D341Med (cell line): ENCODE data around the gene ID3.
"Not testable (repeated sequence)": the region's sequence is repeated elsewhere in the genome, so short reads cannot be mapped to it uniquely, and the experiment has no call there.

Experiments used
- DNase-seq: peaks from one replicate; pipeline ENCODE4 v3.0.0; 2012; ENCODE audit warnings: low spot score

ID3 gene

GRCh38 chr1:23588749-23589548 lies 29.6 kb upstream of the ID3 start:
- no peak for DNase-seq

GRCh38 chr1:23585321-23586022 lies 26.2 kb upstream of the ID3 start:
- no peak for DNase-seq

- DNase-seq: not testable (repeated sequence)
These were observed 24.4 kb upstream of the ID3 start for GRCh38 chr1:23583727-23584126.

- no peak for DNase-seq
These were observed 23.5 kb upstream of the ID3 start for GRCh38 chr1:23582820-23583219.

GRCh38 chr1:23581219-23581618 lies 21.9 kb upstream of the ID3 start:
- DNase-seq: no peak

GRCh38 chr1:23578997-23579363 lies 19.7 kb upstream of the ID3 start:
- DNase-seq: no peak

- no peak for DNase-seq
These were observed 19.2 kb upstream of the ID3 start for GRCh38 chr1:23578311-23578996.

GRCh38 chr1:23577056-23578004 lies 18.0 kb upstream of the ID3 start:
- no peak for DNase-seq

- no peak for DNase-seq
These were observed 17.2 kb upstream of the ID3 start for GRCh38 chr1:23576338-23577055.

GRCh38 chr1:23575226-23575810 lies 16.0 kb upstream of the ID3 start:
- DNase-seq: no peak

GRCh38 chr1:23574265-23574754 lies 15.0 kb upstream of the ID3 start:
- DNase-seq: no peak

GRCh38 chr1:23573574-23574182 lies 14.4 kb upstream of the ID3 start:
- DNase-seq: no peak

- no peak for DNase-seq
These were observed 12.2 kb upstream of the ID3 start for GRCh38 chr1:23571465-23571864.

- DNase-seq: no peak
These were observed 10.8 kb upstream of the ID3 start for GRCh38 chr1:23570001-23570691.

GRCh38 chr1:23568608-23569383 lies 9.5 kb upstream of the ID3 start:
- DNase-seq: no peak

GRCh38 chr1:23567996-23568607 lies 8.8 kb upstream of the ID3 start:
- DNase-seq: no peak

GRCh38 chr1:23567629-23567995 lies 8.3 kb upstream of the ID3 start:
- no peak for DNase-seq

GRCh38 chr1:23566304-23566703 lies 7.0 kb upstream of the ID3 start:
- DNase-seq: no peak
